HG02943 (cell line): ENCODE results near the gene PALS1.
"Not testable (repeated sequence)": the region's sequence is repeated elsewhere in the genome, so short reads cannot be mapped to it uniquely, and the experiment has no call there.

ENCODE experiments used
- ATAC-seq: cut with Tn5 transposase; IDR thresholded peaks from one replicate; pipeline ENCODE4 v1.9.1; 2021; ENCODE audit warnings: mild to moderate bottlenecking, low read depth, moderate library complexity; ENCODE audit not compliant: unreplicated experiment

PALS1 gene

GRCh38 chr14:67253076-67253635, 11.9 kb downstream of the PALS1 start:
- ATAC-seq, result no peak

DNA sequence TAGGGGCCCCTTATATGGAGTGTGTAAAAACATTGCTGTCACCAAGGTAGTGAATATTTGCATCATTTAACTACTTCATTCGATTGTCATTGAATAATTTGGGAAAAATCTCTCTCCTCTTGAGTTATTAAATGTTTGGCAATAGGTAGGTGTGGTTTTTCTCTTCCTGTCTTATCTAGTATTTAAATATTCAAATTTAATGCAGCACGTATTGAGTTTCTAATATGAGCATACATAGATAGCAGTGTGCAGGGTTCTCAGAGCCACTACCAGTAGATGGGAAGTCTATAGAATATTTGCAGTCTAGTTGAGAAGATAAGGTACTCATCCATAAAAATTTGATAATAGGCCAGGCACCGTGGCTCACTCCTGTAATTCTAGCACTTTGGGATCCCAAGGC, 16.7 kb downstream of the PALS1 start:
- ATAC-seq, result no peak

DNA sequence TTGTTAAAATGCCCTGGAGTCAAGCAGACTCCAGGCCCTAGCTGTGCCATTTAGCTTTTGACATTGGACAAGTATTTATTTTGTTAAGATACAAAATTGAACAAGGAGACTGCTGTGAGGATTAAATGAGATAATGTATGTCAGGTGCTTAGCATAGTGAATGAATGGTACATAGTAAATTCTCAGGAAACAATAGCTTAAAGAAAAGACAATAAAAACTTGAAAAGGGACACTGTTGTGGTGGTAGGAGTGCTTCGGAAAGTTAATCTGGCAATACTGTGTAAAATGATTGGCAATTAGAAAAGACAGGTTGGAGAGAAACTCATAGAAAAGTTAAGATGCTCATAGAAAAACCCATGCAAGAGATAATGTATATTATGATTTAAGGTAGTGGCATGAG, 19.7 kb downstream of the PALS1 start:
- no peak for ATAC-seq

GRCh38 chr14:67263499-67264149, 22.4 kb downstream of the PALS1 start:
- ATAC-seq, result no peak

GRCh38 chr14:67265131-67265530, 23.9 kb downstream of the PALS1 start:
- ATAC-seq, result no peak

DNA sequence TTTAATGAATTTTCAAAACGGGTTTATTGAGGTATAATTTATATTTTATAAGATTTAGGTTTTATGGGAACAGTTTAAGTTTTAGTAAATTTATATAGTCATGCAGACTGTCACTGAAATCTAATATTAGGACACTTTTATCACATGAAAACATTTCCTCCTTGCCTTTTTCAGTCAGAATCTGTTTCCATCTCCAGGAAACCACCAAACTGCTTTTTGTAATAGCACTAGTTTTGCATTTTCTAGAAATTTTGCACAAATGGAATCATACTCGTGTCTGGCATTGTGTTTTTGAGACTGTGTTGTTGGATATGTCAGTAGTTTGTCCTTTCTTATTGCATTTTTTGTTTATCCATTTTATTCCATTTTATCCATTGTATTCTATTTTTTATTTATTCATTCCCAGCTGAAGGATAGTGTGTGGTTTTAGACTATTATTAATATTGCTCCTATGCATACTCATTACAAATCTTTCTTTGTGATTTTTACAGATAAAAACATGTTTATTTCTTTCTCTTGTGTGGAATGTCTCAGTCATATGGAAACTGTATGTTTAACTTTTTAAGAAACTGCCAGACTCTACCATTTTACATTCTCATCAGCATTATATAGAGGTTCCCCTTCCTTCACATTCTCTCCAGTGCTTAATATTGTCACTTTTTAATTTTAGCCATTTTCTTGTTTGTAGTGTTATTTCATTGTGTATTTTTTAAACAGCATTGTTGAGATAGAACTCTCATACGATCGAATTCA, 26.5 kb downstream of the PALS1 start:
- ATAC-seq, result no peak

GRCh38 chr14:67268426-67269150, 27.4 kb downstream of the PALS1 start:
- ATAC-seq, result no peak

DNA sequence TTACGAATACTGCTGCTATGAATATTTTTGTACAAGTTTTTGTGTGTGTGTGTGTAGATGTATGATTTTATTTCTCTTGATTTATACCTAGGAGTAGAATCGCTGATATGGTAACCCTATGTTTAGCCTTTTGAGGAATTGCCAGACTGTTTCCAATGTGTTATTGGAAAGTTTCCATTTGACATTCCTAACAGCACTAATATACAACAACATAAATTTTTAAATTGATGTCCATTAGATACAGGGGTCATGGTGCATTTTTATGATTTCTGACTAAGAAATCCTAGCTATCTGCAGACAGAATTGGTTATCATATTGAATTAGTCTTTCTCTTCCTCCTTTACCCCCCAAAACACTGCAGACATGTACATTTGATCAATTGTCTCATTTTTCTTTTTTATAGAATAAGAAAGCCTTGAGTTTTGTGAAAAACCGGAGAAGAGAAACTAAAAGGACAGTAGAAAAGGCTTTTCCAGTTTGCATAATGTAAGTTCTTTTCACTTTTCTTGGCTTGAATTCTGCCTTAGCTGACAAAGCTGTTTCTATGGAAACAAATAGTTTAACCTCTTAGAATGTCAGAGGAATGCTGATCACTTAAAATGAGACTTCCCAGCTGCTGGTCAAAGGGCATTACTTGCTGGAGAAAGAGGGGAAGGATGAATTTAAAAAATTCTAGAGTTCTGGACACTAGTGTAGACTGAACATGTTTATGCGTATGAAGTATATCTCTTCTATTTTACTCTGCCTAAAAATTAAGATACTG, 28.2 kb downstream of the PALS1 start:
- ATAC-seq, result no peak

GRCh38 chr14:67270145-67270753, 29.0 kb downstream of the PALS1 start:
- ATAC-seq, result no peak

DNA sequence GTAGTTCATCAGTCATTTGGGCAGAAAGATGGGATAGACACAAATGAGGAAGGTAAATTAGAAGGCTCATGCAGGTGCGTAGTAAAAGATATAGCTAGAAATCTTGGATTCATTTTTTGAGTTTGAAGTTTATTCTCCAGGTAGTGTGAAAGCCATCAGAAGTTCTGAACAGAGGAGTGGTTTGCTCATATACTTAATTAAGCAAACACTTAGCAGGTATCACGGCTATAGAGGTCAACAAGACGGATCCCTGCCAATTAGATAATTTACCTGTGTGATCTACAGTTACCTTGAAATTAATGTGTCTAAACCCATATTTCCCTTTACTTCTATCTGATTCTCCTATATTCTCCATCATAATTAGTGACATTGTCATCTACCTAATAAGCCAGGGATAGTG, 29.7 kb downstream of the PALS1 start:
- no peak for ATAC-seq

- ATAC-seq, result not testable (repeated sequence)
These were observed 32.0 kb downstream of the PALS1 start for GRCh38 chr14:67273281-67273680.

- ATAC-seq, result no peak
These were observed 34.9 kb downstream of the PALS1 start for GRCh38 chr14:67276131-67276530.

DNA sequence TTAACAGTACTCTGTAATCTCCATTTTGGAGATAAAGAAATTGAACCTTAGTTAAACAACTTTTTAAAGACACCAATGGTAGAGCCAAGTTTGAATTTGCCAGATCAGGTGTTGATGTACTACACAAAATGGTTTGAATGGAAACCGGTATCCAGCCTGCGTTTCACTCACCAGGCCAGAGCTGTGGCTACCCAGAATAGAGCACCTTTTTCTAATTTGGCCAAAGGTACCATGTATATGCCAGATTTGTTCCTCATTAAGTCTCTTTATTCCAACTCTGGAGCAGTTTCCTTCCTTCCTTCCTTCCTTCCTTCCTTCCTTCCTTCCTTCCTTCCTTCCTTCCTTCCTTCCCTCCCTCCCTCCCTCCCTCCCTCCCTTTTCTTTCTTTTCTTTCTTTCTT, 39.3 kb downstream of the PALS1 start:
- no peak for ATAC-seq

GRCh38 chr14:67285876-67286452, 44.7 kb downstream of the PALS1 start:
- ATAC-seq, result no peak
